NCI-H2171 treated with DMSO at 0.1 percent for 48 hours (cell line): ENCODE results near the gene TFPT.
A peak's percentile ranks its signal among the peaks of the same experiment; 100 is the strongest.

Experiments used
- DNase-seq: peaks from one replicate; lab custom pipeline; 2025; lab: John Stamatoyannopoulos, UW

The TFPT gene

DNA sequence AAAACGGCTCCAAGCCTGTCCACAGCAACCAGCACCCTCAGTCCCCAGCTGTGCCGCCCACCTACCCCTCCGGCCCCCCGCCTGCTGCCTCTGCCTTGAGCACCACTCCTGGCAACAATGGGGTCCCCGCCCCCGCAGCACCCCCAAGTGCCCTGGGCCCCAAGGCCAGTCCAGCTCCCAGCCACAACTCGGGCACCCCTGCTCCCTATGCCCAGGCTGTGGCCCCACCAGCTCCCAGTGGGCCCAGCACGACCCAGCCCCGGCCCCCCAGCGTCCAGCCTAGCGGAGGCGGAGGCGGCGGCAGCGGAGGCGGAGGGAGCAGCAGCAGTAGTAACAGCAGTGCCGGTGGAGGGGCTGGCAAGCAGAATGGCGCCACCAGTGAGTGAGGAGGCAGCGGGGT, 32.7 kb upstream of the TFPT start:
- DNase-seq: no peak

DNA sequence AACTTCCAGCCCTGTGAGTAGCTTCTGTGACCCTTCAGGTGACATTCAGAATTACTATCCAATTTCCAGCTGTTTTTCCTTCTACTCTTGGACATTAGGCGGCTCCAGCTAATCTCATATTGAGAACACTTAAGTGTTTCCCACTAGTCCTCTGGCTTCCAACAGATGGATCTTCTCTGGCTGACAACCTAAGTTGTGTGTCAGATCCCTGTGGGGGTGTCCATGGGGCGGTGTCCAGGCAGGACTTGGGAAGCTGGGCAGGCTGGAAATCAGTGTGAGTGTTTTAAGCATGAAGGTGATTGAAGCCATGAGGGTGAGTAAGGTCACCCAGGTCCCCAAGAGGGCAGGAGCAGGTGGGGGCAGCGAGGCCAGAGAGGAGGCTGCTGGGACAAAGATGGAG, 32.2 kb upstream of the TFPT start:
- no peak for DNase-seq

DNA sequence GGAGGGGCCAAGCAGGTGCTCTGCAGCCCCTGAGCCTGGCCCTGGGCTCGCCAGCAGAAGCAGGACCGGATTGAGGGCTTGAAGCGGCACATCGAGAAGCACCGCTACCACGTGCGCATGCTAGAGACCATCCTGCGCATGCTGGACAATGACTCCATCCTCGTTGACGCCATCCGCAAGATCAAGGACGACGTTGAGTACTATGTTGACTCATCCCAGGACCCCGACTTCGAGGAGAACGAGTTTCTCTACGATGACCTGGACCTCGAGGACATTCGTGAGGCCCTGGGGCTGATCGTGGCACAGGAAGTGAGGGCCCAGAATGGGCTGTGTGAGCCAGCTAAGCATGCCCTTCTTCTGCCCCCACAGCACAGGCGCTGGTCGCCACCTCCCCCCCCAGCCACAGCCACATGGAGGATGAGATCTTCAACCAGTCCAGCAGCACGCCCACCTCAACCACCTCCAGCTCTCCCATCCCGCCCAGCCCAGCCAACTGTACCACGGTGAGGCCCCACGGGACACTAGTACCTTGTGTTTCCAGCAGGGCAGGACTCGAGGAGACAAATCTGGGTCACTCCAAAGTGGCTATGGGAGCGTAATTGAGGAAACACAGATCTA, 30.2 kb upstream of the TFPT start:
- DNase-seq: no peak

DNA sequence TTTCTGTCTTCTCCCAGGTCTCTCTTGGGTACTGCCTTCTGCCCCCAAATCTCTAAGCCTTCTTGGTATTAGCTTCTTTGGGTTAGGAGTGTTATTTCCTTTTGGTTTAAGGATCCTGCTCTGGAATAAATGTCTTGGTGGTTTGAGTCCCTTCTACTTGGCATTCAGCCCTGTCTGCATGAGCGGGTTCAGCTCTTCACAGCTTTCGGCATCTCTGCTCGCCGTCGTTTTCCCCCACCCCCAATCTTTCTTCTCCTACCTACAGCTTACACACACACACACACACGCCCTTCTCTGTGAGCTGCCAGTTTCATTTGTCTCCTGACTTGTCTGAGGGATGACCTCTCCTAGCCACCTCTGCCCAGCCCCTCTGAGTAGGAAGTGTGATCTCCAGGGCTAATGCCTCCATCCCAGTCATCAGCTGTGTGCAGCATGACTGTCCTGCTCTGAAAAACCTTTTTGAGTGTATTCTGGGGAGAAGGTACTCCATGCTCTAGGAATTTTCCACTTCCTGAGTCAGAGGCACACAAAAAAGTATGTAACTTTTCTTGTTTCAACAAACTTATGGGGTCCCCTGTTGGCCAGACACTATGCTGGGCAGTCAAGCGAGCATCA, 26.8 kb upstream of the TFPT start:
- no peak for DNase-seq

DNA sequence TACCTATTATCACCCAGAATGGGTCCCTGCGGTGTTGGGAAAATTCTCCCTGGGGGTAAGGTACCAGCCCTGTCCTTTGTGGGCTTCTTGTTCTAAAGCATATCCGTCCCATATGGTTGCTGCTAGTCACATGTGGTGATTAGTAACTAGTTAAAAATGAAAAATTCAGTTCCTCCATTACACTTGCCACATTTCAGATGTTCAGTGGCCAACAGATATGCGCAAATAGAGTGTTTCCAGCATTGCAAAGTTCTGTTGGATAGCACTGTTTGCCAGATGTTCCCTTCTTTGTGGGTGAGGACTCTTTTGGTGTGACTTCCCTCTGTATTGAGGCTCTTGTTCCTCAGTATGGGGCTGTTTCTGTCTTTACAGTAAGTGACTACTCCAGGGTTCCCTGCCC, 25.9 kb upstream of the TFPT start:
- no peak for DNase-seq

DNA sequence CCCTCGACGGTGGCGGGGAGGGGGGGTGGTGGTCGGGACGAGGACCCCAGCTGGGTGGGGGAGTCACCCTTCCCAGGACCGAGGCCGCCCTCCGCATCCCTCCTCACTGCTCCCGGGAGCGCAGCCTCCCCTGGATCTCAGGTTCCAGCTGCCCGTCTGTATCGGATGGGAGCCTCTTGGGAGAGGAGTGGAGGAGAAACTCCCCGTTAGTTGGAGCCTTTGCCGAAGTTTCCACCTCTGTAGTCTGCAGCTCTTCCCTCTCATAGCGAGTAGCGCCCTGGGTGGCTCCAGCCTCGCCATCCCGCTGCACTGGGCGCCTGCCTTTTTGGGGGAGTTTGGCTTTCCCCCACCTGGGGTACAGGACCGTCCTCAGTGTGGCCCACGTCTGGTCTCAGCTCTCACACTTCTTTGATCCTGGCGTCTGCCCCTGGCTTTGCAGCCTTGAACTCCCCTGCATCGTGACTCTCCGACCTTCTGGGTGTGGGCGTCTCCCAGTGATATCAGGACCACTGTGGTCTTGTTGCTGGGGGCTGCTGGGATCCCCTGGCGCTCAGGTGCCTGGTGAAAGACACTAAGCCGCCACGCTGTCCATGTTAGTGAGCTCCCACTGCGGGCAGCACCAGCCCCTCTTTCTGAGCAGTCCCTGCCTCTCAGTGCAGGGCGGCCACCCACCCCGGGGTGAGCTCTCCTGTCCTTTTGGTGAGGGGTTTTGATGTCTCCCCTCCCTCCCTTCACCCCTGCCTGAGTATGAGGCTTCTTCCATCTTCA, 23.2 kb upstream of the TFPT start:
- peak; percentile 18 for DNase-seq

DNA sequence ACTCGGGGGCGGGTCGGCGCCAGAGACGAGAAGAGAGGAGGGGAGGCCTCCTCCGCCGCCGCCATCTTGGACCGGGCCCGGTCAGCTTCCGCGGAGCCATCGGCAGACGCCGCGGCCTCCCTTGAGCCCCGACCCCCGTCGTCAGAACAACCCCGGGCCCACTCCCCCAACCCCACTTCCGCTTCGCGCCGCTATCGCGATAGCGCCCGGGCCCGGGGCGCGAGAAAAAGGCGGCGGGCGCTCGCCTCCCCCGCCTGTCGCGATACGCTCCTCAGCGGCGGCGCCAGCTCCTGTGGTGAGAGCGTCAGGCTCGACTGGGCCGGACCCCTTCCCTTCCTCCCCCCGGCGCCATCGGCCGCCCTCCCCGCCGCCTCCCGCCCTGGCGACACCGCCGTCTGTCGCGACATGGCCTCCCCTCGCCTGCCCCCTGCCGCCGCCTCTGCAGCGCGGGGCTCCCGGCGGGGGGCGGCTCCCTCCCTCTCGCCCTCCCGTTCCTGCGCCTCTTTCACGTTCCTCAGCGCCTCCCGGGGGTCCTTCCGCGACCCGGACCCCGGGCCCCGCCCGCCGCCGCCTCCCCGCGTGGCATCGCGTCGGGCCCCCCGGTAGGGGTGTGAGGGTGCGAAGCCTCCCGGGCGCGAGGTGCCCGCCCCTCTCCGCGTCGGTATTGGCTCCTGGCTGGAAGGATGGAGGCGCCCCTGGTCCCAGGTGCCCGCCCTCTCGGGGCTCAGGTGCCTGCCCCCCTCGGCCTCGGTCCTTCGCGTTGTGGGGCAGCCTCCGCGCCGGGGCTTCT, 22.4 kb upstream of the TFPT start, which contains the start of gene CNOT3:
CNOT3 (plus strand) TSS at position 64 of the 790 bp plus-strand sequence. CDS start 5,217 bp downstream, outside the sequence.
- peak; percentile 18 for DNase-seq

DNA sequence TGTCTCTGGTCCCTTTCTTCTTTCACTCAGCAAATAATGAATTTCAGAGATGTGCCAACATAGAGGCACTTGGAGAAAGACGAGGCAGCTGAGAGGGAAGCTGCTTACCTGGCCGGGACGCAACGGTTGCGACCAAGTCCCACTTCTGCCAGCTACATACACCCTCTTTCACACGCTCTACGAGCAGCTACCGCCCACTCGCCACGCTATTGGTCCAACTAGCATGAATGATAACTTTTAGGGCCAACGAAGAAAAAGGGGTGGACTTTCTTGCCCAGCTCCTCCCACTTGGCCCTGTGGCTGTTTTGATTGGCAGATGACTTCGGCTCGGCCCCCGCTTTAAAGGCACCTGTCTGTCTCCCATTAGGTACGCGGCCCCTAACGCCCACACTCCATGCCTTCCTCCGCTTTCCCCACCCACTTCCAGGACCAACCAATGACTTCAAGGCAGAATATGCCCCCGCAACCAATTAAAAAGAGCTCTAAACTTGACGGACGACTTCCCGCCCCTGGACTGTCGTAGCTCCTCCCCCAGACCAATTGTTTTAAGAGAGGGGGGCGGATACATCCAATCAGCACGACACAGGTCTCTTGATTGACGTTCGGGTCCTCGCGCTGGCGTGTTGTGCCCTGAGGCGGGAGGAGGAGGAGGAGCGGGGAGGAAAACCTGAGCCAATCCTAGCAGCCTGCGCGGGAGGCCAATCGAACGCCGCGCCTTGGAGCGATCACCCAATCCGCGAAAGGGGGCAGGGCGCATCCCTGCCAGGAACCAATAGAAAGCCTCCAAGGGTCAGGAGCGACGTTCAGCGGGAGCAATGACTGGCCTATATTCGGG, 21.6 kb upstream of the TFPT start:
- peak; percentile 100 for DNase-seq

DNA sequence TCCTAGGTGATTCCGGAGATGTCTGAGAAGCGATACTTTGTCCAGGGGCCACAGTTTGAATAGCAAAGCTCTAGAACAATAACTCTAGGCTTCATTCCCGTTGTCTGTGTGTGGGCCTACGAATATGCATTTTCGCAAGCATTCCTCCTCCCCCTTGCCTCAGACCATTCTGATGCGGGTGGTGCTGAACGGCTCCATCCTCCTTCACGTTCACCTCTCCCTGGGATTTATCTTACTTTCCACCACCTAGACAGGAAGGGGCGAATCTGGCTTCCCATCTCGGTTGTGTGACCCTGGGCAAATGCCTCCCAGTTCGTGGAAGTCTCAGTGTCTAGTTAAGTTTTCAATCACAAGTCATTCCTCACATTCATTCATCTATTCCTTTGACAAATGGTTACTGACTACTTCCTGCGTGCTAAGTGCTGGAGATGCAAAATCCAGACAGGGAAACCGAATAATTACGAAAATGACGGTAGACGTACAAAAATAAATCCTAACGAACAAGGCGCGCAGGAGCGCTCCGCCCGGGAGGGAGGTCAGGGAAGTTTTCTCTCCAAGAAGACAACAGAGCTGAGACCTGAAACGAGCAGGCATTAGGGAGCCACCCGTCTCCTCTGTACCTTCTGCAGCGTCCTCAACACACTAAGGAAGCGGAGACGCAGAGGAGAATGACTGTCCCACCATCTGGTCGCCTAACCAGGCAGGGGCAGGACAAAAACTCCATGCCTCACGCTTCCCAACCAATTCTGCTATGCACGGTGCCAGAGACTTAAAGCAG, 20.8 kb upstream of the TFPT start:
- peak; percentile 75 for DNase-seq

DNA sequence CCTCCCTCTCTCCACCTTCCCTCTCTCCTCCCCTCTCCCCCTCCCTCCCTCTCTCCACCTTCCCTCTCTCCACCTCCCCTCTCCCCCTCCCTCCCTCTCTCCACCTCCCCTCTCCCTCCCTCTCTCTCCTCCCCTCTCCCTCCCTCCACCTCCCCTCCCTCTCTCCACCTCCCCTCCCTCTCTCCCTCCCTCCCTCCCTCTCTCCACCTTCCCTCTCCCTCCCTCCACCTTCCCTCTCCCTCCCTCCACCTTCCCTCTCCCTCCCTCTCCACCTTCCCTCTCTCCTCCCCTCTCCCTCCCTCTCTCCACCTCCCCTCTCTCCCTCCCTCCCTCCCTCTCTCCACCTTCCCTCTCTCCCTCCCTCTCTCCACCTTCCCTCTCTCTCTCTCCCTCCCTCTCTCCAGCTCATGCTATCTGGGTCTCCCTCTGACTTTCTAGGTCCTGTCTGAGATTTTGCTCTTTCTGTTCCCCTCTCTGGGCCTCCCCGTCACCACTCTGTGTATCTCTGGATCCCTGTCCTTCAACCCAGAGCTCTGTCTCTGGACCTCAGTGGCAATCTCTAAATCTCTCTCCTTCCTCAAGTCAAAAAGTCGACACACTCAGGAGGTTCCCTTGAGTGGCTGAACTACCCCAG, 18.6 kb upstream of the TFPT start:
- no peak for DNase-seq

DNA sequence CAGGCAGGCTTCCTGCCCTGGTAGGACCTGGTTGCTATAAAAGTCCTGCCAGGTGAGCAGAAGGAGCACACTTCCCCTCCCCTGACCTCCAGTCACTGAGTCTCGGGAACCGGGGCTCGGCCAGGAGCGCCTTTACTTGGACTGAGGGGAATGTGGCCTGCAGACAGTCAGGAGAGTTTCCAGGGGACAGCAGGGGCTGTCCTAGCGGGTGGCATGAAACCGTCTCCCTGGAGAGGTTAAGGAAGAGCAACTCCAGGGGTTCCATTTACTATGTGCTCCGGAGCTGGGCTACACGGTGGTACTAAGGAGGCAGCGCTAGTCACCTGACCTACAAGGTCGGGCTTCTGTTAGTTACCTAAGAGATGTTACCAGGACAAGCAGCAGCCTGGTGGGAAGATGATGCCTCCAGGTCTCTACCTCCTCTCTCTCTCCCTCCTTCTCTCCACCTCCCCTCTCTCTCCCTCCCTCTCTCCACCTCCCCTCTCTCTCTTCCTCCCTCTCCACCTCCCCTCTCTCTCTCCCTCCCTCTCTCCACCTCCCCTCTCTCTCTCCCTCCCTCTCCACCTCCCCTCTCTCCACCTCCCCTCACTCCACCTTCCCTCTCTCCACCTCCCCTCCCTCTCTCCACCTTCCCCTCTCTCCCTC, 18.0 kb upstream of the TFPT start:
- peak; percentile 80 for DNase-seq

DNA sequence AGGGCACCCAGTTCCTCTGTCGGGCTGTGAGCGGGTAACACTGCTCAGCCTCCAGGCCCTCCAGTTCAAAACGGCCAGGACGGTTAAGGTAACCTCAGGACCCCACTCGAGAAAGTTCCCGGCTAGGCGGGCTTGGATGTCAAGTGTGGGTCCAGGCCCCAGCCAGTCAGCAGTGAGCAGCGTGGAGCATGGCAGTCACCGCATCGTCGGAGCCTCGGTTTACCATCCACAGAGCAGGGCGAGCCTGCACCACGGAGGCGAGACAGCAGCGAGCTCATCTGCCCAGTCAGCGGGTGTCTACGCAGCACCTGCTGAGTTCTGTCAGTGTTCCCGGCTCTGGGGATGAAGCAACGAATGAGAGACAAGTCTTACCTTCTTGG, 14.2 kb upstream of the TFPT start:
- DNase-seq: no peak

DNA sequence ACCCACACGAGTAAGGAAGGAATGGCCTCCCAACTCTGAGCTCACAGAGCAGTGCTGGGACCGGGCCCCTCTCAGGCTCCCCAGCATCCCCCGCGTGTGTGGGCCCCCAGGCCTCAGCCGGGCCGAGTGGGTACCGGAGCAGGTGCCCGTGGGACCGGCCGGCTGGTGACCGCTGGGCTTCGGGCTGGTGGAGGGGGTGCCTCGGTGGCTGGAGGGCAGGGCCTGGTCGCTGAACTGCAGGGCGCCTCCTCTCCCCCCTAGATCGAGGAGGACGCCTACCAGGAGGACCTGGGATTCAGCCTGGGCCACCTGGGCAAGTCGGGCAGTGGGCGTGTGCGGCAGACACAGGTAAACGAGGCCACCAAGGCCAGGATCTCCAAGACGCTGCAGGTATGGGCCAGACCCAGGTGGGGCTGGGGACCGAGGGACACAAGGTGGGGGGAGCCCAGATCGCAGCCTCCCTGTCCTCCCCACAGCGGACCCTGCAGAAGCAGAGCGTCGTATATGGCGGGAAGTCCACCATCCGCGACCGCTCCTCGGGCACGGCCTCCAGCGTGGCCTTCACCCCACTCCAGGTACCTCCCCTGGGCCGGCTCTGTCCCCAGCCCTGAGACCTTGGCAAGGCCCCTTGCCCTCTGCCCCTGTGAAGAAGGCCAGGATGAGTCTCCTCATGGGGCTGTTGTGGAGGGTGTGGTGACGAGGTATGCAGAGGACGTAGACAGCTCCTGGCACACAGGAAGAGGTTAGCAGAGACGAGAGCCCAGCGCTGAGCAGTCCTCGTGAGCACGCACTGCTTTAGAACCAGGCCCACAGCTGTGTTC, 13.5 kb upstream of the TFPT start:
- no peak for DNase-seq

DNA sequence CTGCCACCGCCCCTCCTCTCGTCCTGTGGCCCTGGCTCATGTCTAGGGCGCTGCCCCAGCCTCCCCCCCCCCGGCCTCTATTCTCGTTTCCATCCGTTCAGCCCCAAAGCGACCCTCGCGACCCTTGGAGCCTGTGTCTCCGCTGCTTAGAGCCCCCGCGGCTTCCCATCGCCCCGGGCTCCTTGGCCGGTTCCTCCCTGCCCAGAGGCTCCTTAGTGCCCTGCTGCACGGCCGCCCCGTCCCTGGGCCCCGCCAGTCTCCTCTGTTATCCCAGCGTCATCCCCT, 12.9 kb upstream of the TFPT start:
- no peak for DNase-seq

DNA sequence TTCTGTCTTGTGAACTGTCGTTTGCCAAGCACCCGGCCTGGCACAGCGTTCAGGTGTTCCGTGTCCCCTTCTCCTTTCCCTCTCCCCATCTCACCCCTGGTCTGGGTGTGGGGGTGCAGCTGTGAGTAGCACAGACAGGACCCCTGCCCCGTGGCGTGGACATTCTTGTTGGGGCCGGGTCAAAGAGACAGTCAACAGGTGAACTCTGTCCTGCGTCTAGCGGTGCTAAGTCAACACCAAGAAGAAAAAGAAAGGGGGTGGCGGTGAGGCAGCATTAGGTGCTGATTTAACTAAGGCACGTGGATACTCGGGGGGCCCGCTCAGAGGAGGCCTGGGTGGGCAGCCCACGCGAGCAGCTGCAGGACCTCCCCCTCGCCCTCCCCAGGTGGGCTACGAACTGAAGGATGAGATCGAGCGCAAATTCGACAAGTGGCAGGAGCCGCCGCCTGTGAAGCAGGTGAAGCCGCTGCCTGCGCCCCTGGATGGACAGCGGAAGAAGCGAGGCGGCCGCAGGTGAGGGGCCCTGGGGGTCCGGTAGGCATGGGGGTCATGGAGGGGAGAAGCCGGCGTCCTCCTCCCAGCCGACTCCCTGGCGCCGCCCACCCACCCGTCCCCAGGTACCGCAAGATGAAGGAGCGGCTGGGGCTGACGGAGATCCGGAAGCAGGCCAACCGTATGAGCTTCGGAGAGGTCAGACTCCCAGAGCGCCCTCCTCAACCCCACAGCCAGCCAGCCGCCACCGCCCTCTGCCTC, 12.4 kb upstream of the TFPT start:
- no peak for DNase-seq

DNA sequence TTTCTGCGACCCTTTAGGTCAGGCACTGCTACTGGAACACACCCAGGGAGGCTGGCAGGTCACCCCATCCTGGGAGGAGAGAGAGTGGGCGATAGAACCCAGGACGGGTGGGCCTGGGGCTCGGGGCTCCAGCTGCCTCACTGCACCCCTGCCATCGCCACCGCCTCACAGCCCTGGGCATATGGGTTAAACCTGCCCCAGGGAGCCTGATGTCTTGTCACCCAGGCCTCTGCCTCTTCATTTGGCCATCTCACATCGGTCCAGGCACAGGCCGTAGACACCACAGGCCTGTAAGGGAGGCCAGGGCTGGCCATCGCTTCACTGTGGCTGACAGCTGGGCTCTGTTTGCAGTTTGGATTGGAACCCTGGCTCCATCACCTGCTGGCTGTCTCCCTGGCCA, 10.3 kb upstream of the TFPT start:
- DNase-seq: no peak

DNA sequence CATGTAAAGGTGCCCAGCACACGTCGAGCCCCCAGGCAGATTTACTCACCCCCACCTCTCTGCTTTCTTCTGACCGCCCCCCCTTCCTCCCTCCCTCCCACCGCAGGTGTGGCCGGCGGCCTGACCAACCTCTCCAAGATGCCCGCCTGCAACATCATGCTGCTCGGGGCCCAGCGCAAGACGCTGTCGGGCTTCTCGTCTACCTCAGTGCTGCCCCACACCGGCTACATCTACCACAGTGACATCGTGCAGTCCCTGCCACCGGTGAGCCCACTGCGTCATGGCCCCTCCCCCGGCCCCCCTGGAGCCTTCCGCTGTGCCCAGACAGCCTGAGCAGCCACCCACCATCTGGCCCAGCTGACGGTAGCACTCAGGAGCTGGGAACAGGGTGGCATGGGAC, 8.9 kb upstream of the TFPT start:
- DNase-seq: no peak

DNA sequence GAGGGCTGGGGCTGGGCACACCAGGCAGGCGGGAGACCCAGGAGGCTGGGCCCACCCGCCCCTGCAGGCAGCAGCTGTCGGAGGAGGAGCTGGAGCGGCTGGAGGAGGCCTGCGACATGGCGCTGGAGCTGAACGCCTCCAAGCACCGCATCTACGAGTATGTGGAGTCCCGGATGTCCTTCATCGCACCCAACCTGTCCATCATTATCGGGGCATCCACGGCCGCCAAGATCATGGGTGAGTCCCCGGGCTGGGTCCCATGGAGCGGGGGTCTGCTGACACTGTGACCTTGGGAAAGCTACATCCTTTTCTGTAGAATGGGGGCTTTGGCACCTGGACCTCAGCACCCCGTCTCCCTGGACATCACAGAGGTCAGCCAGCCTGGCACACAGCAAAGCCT, 8.2 kb upstream of the TFPT start:
- no peak for DNase-seq

DNA sequence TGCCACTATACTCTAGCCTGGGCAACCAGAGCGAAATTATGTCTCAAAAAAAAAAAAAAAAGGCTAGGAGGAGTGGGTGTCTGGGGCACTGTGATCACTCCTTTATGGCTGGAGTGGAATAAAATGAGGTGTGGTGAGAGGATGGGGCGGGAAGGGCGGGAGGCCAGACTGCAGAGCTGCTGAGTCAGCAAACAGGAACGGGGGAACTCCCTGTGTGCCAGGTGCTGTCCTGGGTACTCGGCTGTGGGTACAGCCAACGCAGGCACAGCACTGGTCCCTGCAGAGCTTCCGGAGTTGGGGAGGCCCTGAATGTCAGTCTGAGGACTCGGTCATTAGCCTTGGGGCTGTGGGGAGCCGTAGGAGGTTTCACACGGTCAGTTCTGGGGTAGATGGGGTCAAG, 5.8 kb upstream of the TFPT start:
- DNase-seq: no peak
